HG02938 (cell line): ENCODE data around the gene THRA.

Experiments
- ATAC-seq: cut with Tn5 transposase; IDR thresholded peaks from one replicate; pipeline ENCODE4 v1.9.1; 2021; ENCODE audit warnings: mild to moderate bottlenecking, moderate library complexity; ENCODE audit not compliant: unreplicated experiment

Gene THRA

DNA sequence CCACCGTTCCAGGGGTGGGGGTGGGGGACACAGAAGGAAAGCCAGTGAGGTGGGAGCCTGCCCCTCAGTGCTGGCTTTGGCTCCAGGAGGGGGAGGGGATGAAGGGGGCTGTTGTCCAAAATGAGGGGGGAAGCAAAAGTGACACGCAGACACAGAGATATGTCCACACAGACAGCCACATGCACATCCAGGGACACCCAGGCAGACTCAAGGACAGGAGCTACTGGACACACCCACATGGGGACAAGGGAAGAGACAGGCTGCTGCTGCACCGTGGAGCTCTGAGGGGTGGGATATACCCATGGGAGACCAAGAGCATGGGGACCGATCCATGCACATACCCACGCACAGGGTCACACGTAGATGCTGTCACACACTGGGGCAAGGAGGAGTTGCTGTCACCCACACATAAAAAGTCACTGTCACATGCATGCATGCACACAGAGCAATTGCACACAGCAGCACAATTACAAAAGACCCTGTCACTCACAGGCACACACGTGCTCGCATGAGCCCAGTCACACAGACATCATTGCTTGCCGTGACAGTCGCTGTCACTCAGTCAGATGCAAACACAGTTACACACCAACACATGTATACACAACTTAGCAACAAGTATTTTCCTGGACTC is 1.3 kb downstream of the THRA start:
- ATAC-seq: no peak

DNA sequence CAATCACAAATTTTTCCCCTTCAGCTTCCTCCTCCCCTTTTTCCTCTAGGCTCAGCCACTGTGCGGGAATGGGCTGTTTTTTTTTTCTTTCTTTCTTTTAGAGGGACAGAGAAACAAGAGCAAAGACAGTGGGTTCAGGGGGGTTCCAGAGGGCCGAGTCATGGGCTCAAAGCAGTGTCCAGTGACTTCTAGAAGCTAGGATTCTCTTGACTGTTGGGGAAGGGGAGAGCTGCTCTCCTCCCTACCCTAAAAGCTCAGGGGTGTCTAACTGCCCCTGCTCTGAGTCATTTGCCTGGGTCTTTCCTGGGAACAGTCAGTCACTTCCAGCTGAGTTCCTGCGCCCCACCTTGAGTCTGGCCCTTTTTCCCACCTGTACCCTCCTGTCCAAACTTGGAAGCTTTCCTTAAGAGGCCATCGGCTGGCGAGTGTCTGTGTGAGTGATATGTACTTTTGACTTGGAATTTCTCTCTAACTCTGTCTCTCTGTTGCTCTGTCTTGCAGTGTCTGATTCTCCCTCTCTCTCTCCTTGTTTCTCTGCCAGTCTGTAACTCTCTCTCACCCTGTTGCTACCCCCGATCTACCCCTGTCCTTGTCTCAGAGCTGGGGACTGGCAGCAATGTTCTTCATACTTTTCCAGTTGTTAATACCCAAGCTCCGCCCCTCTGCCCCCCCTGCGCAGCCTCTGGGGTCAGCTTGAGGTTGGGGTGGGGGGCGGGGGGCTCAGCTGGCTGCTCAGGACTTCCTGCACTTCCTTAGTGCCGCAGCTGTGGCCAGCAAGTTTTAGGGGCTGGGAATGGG is 2.4 kb downstream of the THRA start:
- no peak for ATAC-seq

DNA sequence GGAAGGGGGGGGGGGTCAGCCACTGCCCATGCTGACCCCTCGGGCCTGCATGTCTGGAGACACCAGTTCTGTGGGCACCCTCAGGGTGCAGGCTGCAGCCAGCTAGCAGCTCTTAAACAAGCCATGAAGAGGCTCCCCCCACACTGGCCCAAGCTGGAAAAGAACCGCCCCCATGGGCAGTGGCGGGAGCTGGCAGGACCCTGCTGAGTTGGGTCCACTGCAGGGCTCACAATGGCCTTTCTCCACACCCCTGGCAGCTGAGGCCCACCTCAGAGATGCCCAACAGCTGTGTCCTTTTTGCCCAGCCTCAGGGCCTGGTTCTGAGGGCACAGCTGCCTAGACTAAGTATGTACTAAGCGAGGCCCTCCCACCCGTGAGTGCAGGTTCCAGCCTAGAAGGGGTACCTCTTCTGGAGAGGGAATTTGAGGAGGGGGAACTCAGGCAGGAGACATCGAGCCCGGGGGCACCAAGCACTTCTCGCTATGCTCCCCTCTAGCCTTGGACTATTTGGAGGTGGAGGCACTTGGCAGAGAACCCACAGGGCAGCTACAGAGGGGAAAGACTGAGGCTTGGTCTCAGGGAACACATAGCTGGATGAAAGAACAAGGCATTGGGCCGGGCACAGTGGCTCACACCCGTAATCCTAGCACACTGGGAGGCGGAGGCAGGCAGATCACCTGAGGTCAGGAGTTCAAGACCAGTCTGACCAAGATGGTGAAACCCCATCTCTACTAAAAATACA is 3.2 kb downstream of the THRA start:
- no peak for ATAC-seq

DNA sequence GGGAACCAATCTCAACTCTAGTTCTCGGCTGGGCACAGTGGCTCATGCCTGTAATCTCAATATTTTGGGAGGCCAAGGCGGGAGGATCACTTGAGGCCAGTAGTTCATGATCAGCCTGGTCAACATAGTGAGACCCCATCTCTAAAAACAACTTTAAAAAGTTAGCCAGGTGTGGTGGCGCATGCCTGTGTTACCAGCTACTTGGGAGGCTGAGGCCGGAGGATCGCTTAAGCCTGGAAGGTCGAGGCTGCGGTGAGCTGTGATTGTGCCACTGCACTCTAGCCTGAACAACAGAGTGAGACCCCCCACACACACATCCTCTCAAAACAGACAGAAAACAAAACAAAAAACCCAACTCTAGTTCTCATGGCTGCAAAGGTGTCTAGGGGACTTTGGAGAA is 4.9 kb downstream of the THRA start:
- no peak for ATAC-seq

DNA sequence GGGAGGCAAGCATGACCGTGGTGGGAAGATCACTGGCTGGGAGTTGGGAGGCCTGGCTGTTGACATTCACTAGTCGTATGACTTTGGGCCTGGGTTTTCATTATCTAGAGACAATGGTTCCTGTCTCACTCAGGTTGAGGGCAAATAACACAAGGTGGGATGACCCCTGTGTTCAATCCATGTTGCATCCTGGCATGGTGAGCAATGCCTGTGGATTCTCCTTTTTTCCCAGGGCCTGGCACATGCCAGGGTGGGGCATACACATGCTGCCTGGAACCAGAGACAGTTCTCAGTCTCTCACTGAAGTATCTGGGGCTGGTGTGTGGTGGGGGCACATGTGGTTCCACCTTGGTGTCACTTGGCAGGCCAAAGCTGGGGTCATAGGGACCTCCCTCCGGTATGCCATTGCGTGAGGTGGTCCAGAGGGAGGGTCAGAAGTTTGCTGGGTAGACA is 5.4 kb downstream of the THRA start:
- ATAC-seq: no peak

DNA sequence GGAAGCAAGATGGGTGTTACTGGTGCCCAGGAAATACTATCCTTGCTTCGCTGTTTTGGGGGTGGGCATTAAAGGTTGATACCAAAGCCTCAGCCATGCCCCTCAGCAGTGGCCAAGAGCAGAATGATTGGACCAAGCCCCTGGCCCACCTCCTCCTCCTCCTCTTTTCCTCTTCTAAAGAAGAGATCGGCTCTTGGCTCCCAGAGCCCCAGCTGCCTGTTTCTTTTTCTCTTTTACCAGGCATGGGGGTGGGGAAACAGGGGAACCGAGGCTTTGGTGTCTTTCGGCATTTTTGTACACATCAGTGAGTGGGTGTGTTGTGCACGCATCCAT is 5.8 kb downstream of the THRA start:
- ATAC-seq: no peak

DNA sequence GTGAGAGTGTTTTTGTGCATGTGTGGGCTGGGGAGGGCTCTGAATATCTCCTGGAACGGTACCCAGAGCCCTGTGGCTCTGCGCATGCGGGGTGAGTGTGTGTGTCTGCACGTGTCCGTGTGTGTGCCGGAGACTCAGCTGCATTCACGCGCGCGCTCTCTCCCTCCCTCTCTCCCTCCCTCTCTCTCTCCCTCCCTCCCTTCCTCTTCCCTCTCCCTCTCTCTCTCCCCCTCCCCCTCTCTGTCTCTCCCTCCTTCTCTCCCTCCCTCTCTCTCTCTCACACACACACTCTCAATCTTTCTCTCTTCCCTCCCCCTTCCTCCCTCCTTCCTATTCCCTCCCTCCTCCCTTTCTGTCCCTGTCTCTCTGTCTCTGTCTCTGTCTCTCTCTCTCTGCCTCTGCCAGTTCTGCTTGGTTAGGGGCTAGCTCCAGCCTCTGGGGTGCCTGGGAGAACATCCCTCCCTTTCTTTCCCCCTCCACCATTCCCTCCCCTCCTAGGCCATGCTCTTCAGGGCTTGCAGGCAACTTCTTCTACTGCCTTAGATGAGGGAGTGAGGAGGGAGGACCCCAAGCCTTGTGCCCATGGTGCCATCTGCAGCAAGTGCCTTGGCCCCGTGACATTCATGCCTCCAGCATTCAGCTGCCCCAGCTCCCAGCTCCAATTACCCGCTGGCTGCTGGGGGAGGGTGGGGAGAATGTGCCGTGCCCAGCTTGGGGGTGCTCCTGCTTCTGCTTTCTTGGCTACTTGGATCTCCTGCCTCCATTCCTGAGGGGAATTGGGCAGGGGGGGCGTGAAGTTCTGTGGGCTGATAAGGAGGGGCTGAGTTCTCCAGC is 6.4 kb downstream of the THRA start:
- no peak for ATAC-seq

DNA sequence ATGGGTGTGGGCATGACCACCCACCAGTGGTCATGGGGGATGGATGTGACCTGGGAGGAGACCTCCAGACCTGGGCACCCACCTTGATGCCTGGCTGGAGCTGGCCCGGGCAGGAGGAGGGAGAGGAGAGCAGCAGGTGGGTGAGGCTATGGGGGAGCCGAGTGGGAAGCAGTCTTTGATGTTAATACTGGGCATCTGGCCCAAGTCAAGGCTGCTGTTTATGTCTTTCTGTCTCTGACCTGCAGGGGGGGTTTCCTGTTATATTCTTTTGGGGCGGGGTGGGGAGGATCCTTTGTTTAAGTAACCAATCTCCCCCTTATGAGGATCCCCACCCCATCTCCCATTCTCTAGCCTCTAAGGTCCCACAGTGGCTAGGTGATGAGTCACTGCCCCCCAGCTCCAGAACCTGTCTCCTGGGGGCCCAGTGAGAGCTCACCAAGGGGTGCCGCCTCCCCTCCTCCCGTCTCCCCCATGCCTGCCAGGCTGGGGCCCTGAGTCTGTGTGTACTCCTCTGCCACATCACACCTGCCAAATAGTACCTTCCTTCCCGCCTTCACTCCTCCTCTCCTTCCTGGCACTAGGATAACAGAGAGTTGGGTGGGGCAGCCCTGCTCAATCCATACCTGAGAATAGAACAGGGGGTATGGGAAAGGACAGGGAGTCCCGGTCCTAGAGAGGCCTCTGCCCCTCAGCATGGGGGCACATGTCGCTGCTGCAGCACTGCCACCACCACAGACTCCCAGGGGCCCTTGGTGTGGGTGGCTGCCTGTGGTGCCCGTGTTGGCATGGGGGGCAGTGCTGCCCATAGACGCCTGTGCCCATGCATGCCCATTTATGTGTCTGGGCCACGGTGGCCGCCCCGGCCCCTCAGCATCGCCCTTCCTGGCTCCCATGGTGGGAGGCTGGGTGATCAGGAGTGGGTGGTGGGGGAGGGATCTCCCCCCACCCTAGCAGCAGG is 7.3 kb downstream of the THRA start:
- no peak for ATAC-seq

DNA sequence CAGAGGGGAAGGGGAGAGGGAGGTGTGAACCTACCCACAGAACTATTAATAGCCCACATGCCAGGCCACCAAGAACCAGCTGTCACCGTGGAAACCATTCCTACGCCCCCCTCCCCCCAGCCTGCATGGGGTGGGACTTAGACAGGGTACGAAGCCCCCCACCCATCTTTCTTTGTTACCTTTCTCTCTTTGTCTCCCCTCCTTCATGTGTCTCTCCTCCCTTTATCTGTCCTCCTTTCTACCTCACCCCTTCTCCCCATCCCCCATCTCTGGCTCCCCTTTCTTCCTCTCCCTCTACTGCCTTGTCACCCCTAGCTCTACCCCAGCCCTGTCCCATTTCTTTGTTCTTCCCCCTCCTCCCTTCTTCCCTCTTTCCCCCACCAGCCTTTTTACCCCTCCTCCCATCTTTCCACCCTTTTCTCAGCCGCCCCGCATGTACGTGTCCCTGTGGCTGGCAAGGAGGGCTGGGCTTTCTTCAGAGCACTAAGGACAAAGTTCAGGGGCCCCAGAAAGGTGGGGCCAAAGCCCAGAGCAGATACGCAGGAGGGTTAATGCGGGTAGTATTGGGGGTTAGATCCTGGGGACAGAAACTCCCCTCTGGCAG is 8.0 kb downstream of the THRA start:
- no peak for ATAC-seq

DNA sequence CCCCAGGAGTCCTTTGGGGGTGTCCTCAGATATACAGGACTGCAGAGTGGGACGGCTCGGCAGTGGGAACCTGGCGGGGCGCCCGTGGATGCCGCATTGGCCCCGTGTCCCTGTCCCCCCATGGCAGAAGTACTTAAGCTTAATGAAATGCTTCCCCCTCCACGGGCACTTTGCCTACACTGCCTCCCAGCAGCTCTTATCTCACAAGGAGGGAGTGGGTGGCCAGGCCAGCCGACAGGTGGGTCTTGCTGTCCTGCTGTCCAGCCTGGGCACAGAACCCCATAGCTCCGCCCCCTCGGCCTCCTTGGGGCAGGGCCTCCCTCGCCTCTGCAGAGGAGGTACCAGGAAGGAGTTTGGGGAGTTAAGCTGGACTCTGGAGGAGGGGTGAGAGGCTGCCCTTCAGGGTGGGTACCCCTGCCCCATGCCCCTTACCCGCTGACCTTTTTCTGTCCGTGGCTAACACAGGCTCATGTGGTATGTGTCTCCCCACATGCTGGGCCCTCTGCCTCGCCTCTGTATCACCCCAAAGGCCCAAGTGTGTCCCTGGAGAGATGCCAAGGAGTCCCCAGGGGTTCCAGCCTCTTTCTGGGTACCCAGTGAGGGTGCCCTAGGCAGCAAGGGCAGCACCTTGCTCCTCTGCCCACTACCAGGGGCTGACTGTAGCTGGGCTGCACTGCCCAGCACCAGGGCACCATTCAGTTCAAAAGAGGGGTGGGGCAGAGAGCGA is 8.7 kb downstream of the THRA start:
- no peak for ATAC-seq

DNA sequence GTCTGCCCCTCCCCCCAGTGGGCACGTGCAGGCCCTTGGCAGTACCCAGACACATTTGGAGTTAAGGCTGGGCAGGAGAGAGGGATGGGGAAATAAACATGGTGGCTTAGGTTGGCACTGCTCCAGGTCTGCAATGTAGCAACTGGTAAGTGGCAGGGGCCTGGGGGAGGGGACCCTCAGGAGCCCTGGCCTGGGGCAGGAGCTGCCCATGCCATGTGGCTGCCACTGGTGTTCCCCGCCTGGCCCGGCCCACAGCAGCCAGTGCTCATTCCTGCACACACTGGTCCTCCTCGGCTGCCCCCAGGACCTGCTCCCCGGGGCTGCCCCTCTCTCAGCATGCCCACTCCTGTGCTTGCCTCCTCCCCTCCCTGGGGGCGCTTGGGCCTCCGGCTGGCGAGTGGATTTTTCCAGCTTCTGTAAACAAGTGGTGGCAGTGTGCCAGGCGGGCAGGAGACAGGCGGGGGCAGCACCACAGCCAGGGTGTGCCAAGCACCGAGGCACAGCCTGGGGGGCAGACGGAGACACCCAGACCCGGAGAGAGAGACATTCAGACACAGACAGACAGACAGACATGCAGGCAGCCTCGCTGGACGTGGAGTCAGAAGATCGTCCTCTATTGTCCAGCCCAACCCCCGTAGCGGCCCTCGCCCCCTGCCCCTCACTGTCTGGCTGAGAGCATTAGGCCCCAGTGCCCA is 9.4 kb downstream of the THRA start:
- ATAC-seq: no peak

DNA sequence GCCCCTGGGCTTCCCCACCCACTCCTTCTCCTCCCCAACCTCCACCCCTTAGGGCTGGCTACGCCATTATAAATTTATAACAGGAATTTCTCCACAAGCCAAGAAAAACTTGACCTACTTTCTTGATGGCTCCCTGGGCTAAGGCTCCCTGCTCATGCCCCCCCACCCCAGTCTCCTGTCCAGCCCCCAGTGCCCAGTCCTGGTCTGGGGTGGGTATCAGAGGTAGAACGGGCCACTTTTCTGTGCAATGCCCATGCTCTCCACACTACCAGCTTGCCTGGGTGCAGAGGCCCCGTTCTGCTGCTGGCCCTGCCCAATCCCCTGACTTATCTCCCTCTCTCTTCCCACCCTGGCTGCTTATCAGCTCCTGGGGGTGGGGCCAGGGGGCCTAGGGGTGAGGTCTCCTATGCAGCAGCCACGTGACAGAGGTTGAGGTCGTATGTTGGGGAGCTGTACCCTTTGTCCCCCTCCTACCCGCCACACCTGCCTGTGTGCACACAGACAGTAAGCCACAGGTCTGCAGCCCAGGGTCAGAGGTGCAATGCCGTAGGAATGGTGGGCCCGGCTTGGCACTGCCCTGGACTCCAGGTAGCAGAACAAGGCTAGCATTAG is 10.1 kb downstream of the THRA start:
- no peak for ATAC-seq

DNA sequence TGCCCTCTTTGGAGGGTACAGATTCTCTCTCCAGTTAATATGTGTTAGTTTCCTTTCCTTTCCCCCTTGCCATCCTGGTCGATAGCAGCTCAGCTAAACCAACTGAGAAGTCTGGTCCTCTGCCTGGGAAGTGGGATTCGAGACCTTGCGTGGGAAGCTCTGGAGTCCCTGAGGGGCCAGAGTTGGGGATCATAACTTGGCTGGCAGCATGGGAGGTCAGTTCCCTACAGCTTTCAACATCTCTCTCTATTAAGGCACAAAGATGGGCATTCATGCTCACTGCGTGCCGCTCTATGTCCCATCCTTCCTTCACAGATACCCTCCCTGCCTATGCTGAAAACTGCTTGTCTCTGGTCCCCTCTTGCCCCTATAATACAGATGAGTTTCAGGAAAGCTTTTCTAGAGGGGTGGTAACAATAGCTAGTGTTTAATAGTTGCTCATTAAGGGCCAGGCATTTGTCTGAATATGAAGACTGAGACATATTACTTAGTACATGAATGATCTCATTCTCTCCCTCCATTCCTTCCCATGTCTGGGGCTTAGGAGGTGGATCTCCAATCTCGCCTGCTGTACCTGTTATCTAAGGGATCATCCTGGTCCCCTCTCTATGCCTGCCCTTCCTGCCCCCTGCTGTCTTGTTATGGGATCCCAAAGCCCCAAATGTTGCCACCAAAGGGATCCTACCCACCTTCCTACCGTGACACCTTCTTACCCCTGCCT is 10.8 kb downstream of the THRA start:
- no peak for ATAC-seq

DNA sequence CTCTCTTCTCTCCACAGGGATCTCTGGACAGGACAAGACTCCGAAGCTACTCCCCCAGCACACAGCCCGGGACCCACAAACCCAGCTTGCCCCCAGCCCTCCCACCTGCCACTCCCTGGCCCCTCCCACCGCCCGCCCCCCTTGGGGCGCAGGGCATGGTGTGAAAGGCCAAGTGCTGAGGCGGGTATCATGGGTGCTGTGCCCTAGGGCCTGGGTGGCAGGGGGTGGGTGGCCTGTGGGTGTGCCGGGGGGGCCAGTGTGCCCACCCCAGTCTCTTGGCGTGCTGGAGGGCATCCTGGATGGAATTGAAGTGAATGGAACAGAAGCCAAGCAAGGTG is 11.4 kb downstream of the THRA start:
- ATAC-seq: no peak

DNA sequence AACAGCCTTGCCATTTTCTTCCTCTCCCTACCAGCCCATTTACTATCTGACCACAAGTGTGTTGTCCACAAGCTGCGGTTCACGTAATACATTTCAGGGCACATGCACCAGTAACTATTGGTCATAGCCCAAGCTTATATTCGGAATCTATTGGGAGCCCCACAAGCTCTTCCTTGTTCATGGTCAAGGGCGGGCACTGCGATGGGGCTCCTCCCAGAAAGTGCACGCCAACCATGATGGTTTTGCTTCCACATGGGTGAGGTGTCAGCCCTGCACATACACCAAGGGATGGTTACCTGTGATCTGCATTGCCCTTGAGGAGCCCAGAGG is 12.1 kb downstream of the THRA start:
- no peak for ATAC-seq

DNA sequence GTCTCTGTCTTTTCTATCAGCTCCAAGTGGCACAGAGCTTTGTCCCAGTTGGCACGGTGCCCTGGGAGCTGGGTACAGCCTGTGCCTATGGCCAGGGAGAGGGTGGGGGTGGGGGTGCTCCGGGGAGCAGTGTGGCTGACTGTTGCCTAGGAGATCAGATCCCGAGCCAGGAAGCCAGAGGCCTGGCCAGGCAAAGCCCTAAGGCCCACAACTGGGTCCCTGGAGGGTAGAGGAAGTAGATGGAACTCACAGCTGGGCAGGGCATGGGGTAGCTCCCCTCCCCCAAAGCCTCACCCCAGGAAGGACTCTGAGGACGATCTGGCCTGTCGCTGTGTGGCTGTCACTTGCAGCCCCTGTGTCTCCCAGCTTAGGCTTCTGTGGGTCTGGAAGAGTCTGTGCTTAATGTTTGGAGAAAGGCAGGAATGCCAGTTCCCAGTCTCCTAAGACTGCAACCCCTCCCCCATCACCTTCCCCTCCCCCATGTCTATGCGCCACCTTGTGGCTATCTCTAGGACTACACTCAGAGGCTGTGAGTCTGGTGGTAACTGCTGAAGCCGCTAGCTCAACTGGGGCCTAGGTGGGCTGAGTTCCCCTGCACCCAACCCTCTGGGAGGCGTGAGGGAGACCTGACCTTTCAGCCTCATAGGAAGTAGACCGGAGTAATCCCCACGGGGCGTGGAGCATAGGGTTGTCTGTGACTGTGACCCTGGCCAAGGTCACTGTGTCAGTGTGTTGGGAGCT is 12.6 kb downstream of the THRA start:
- no peak for ATAC-seq

DNA sequence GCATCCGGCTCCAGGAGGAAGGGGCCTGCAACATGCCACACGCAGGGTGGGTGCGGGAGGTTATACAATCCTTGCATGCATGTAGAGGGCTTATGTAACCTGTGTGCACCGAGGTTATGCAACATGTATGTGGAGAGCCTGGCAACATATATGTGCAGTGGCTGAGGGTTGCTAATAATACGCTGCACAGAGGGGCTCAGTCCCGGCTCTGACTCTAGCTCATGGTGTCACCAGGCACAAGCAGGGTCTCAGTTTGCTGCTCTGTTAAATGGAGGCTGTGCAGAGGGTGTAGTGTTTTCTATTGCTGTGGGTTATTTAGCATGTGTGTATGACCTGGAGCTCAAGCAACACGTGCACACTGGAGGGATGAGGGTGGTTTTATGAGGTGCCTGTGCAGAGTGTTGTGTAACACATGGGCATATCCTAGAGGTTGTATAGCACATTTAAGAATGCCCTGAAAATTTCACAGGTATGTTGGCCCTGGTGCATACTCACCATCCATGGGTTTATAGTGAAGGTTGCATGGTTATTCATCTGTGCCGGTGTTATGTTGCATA is 13.3 kb downstream of the THRA start:
- ATAC-seq: no peak
